H9 (cell line): ENCODE results near the gene TOM1L2. TPM values are rescaled to one million over a fixed set of nuclear protein-coding genes. Genes with fewer than 3 reads are reported as not detected.

Experiments
- DNase-seq: peaks from one replicate; pipeline ENCODE4 v3.0.0-alpha.2; 2017
- H2AFZ ChIP-seq: one replicate; pipeline ENCODE4 v1.6.1; 2013; ENCODE audit warnings: mild to moderate bottlenecking, low read length, control low read depth, moderate library complexity
- H2AK5ac ChIP-seq: 2 replicates; pipeline ENCODE4 v1.6.1; 2013; ENCODE audit warnings: low read length, control low read depth, mixed read lengths; ENCODE audit not compliant: insufficient read length
- H2BK120ac ChIP-seq: one replicate; pipeline ENCODE4 v1.6.1; 2013; ENCODE audit warnings: low read depth, mild to moderate bottlenecking, low read length, control low read depth, inconsistent platforms; ENCODE audit not compliant: poor library complexity, severe bottlenecking
- H2BK12ac ChIP-seq: 2 replicates; pipeline ENCODE4 v1.6.1; 2013; ENCODE audit warnings: low read length, control low read depth, mixed read lengths, low read depth; ENCODE audit not compliant: insufficient read length
- H2BK15ac ChIP-seq: 2 replicates; pipeline ENCODE4 v1.6.1; 2013; ENCODE audit warnings: low read depth, low read length, control low read depth
- H2BK20ac ChIP-seq: one replicate; pipeline ENCODE4 v1.6.1; 2013; ENCODE audit warnings: low read depth, mild to moderate bottlenecking, low read length, control low read depth, inconsistent platforms; ENCODE audit not compliant: poor library complexity, severe bottlenecking
- H2BK5ac ChIP-seq: 2 replicates; pipeline ENCODE4 v1.6.1; 2013; ENCODE audit warnings: low read length, control low read depth, mixed read lengths; ENCODE audit not compliant: insufficient read length
- H3K14ac ChIP-seq: 2 replicates; pipeline ENCODE4 v1.6.1; 2013; ENCODE audit warnings: low read length, control low read depth; ENCODE audit not compliant: insufficient read depth
- H3K18ac ChIP-seq: 2 replicates; pipeline ENCODE4 v1.6.1; 2013; ENCODE audit warnings: low read depth, mild to moderate bottlenecking, mixed read lengths, low read length, control low read depth; ENCODE audit not compliant: insufficient read length
- H3K23ac ChIP-seq: 2 replicates; pipeline ENCODE4 v1.6.1; 2013; ENCODE audit warnings: low read length, control low read depth, mixed read lengths, low read depth; ENCODE audit not compliant: insufficient read length
- H3K23me2 ChIP-seq: 2 replicates; pipeline ENCODE4 v1.6.1; 2013; ENCODE audit warnings: low read depth, mild to moderate bottlenecking, mixed read lengths, low read length, control low read depth; ENCODE audit not compliant: insufficient read length, poor library complexity, severe bottlenecking
- H3K27ac ChIP-seq: 2 replicates; pipeline ENCODE4 v1.5.1; 2013; ENCODE audit warnings: low read length, control low read depth, mixed read lengths, low read depth; ENCODE audit not compliant: insufficient read length
- H3K27me3 ChIP-seq: 2 replicates; pipeline ENCODE4 v1.6.1; 2013; ENCODE audit warnings: low read length, control low read depth, inconsistent platforms; ENCODE audit not compliant: insufficient read depth
- H3K4ac ChIP-seq: 2 replicates; pipeline ENCODE4 v1.6.1; 2013; ENCODE audit warnings: low read depth, mild to moderate bottlenecking, control low read depth, inconsistent platforms, low read length, moderate library complexity
- H3K4me1 ChIP-seq: 2 replicates; pipeline ENCODE4 v1.6.1; 2013; ENCODE audit warnings: low read length, control low read depth, inconsistent platforms; ENCODE audit not compliant: insufficient read depth
- H3K4me2 ChIP-seq: 2 replicates; pipeline ENCODE4 v1.6.1; 2013; ENCODE audit warnings: low read length, control low read depth, mixed read lengths; ENCODE audit not compliant: insufficient read length, insufficient read depth
- H3K56ac ChIP-seq: 2 replicates; pipeline ENCODE4 v1.6.1; 2013; ENCODE audit warnings: low read depth, mild to moderate bottlenecking, mixed read lengths, low read length, control low read depth; ENCODE audit not compliant: insufficient read length
- H3K79me1 ChIP-seq: 2 replicates; pipeline ENCODE4 v1.6.1; 2013; ENCODE audit warnings: low read depth, mild to moderate bottlenecking, moderate library complexity, low read length, control low read depth, inconsistent platforms; ENCODE audit not compliant: insufficient read depth, poor library complexity, severe bottlenecking
- H3K79me2 ChIP-seq: 2 replicates; pipeline ENCODE4 v1.6.1; 2013; ENCODE audit warnings: low read length, control low read depth, inconsistent platforms; ENCODE audit not compliant: insufficient read depth
- H3K9ac ChIP-seq: 2 replicates; pipeline ENCODE4 v1.6.1; 2013; ENCODE audit warnings: low read length, control low read depth, mixed read lengths; ENCODE audit not compliant: insufficient read length; ENCODE audit errors: extremely low read depth
- H3K9me3 ChIP-seq: one replicate; pipeline ENCODE4 v1.6.1; 2013; ENCODE audit warnings: low read depth, low read length, inconsistent platforms; ENCODE audit not compliant: control insufficient read depth
- H3T11ph ChIP-seq: one replicate; pipeline ENCODE4 v1.6.1; 2013; ENCODE audit warnings: mild to moderate bottlenecking, low read length, control low read depth, inconsistent platforms
- H4K20me1 ChIP-seq: one replicate; pipeline ENCODE4 v1.6.1; 2013; ENCODE audit not compliant: control insufficient read depth, insufficient read length, insufficient read depth
- H4K5ac ChIP-seq: 2 replicates; pipeline ENCODE4 v1.6.1; 2013; ENCODE audit warnings: low read depth, mild to moderate bottlenecking, mixed read lengths, low read length, control low read depth; ENCODE audit not compliant: insufficient read length
- H4K8ac ChIP-seq: replicated peaks from 2 replicates; pipeline ENCODE4 v1.6.1; 2013; ENCODE audit warnings: low read length, control low read depth, mixed read lengths, low read depth; ENCODE audit not compliant: insufficient read length
- H4K91ac ChIP-seq: 2 replicates; pipeline ENCODE4 v1.6.1; 2013; ENCODE audit warnings: low read depth, mild to moderate bottlenecking, moderate library complexity, mixed read lengths, low read length, control low read depth; ENCODE audit not compliant: insufficient read length
- H3K27ac Mint-ChIP-seq, 3 experiments: 2 replicates in 2 of 3; 3 replicates in 1 of 3; pipeline ENCODE4 v1.8.0; 2020 to 2021; ENCODE audit warnings: mixed read lengths in 3 of 3, mild to moderate bottlenecking in 1 of 3, moderate library complexity in 1 of 3
- H3K27me3 Mint-ChIP-seq: 2 replicates; pipeline ENCODE4 v1.8.0; 2021; ENCODE audit warnings: low read depth, mild to moderate bottlenecking, moderate library complexity, mixed read lengths
- H3K36me3 Mint-ChIP-seq, 3 experiments: 2 replicates in 2 of 3; 3 replicates in 1 of 3; pipeline ENCODE4 v1.8.0; 2020 to 2021; ENCODE audit warnings: low read depth in 3 of 3, mixed read lengths in 3 of 3; ENCODE audit not compliant: insufficient read depth in 1 of 3
- H3K4me1 Mint-ChIP-seq, 2 experiments: 2 replicates each; pipeline ENCODE4 v1.8.0; 2020; ENCODE audit warnings: mixed read lengths in 2 of 2
- H3K4me3 Mint-ChIP-seq, 2 experiments: 2 replicates in 1 of 2; 3 replicates in 1 of 2; pipeline ENCODE4 v1.8.0; 2020 to 2021; ENCODE audit warnings: mild to moderate bottlenecking in 2 of 2, mixed read lengths in 2 of 2, moderate library complexity in 1 of 2
- H3K9me3 Mint-ChIP-seq, 2 experiments: 2 replicates in 1 of 2; 3 replicates in 1 of 2; pipeline ENCODE4 v1.8.0; 2020; ENCODE audit warnings: mild to moderate bottlenecking in 2 of 2, mixed read lengths in 2 of 2, moderate library complexity in 1 of 2
- CTCF ChIP-seq: fragments of 200-600 bp; sonication (generic); conservative IDR thresholded peaks from 3 replicates; pipeline ENCODE4 v1.8.0; 2021; ENCODE audit warnings: antibody characterized with exemption, mild to moderate bottlenecking
- WGBS: extraction: QIAGEN DNeasy Blood & Tissue Kit; methylation state at CpG from one replicate; pipeline ENCODE4 v1.1.7; 2013; ENCODE audit warnings: missing lambda C conversion rate, low lambda C conversion rate, mixed read lengths; ENCODE audit not compliant: insufficient read length; ENCODE audit errors: extremely low coverage; 5-methylcytosine and 5-hydroxymethylcytosine counted together
- total RNA-seq: library from RNA; stranded (reverse); gene quantifications from 2 replicates; pipeline ENCODE4 v1.2.1, GENCODE V29; 2021

Gene TOM1L2
- total RNA-seq, 1 experiment from 2014 or later = 4.6 TPM

- Histone ChIP-seq H3K18ac (no peak overlapping the region), H3K79me1 (peaks cover 8% of the 10 kb centered on the region), H4K91ac (no peak overlapping the region), H2BK120ac (no peak overlapping the region), H2BK15ac (no peak overlapping the region), H3K23me2 (no peaks in the 10 kb centered on the region), H3K4ac (no peak overlapping the region), H3K27me3 (no peaks in the 10 kb centered on the region), H2AK5ac (no peak overlapping the region), H3K4me2 (no peak overlapping the region), H2AFZ (no peak overlapping the region), H3K27ac (no peak overlapping the region), H4K8ac (no peak overlapping the region), H3K79me2 (peaks cover under 1% of the 10 kb centered on the region; the same call in 1 of the 2 replicates), H2BK20ac (no peak overlapping the region), H2BK12ac (no peak overlapping the region), H3K14ac (no peak overlapping the region; the same call in 1 of the 2 replicates), H4K20me1 (no peaks in the 10 kb centered on the region), H3K4me1 (no peaks in the 10 kb centered on the region), H2BK5ac (no peak overlapping the region), H3K56ac (no peak overlapping the region), H4K5ac (no peak overlapping the region), H3T11ph (no peak overlapping the region), H3K9ac (no peak overlapping the region), H3K9me3 (no peaks in the 10 kb centered on the region), H3K23ac (no peak overlapping the region)
- Mint-ChIP-seq H3K4me1 (peaks cover 16 to 39% of the 10 kb centered on the region in 2 experiments), H3K36me3 (peaks cover 27 to 69% (median 57%) of the 10 kb centered on the region in 3 experiments), H3K27ac (peak overlapping the region in 2 of 3 experiments; percentile 40 to 44; a peak in 2 of 7 replicates), H3K27me3 (no peaks in the 10 kb centered on the region), H3K9me3 (no peaks in the 10 kb centered on the region), H3K4me3 (no peak overlapping the region)
- WGBS = no CpG with 5 or more reads among the region's 10 CpGs
- no peak for DNase-seq
- TF ChIP-seq CTCF = no peak
Measured at GRCh38 chr17:17817552-17817947, 154.7 kb downstream of the TOM1L2 start.
